Neuronal stem cell (in vitro differentiated cells): ENCODE measurements around the gene ZNF337.
A peak's percentile ranks its signal among the peaks of the same experiment; 100 is the strongest.

Experiments
- DNase-seq: peaks from one replicate; pipeline ENCODE4 v3.0.0-alpha.2; 2013; ENCODE audit warnings: low spot score
- H2AFZ ChIP-seq: one replicate; pipeline ENCODE4 v1.6.1; 2013; ENCODE audit warnings: mild to moderate bottlenecking, low read length, inconsistent platforms
- H2AK5ac ChIP-seq: 2 replicates; pipeline ENCODE4 v1.6.1; 2013; ENCODE audit warnings: low read depth, mild to moderate bottlenecking, inconsistent platforms, low read length, moderate library complexity, mixed read lengths
- H2BK120ac ChIP-seq: 2 replicates; pipeline ENCODE4 v1.6.1; 2013; ENCODE audit warnings: low read depth, mild to moderate bottlenecking, inconsistent platforms, low read length, moderate library complexity, mixed read lengths
- H2BK12ac ChIP-seq: one replicate; pipeline ENCODE4 v1.6.1; 2013; ENCODE audit warnings: low read length, inconsistent platforms
- H2BK15ac ChIP-seq: 2 replicates; pipeline ENCODE4 v1.6.1; 2013; ENCODE audit warnings: mild to moderate bottlenecking, low read length, inconsistent platforms, mixed read lengths
- H2BK5ac ChIP-seq: one replicate; pipeline ENCODE4 v1.6.1; 2013; ENCODE audit warnings: inconsistent platforms, mild to moderate bottlenecking, low read length, moderate library complexity
- H3K14ac ChIP-seq: one replicate; pipeline ENCODE4 v1.6.1; 2013; ENCODE audit warnings: low read length, inconsistent platforms
- H3K18ac ChIP-seq: 2 replicates; pipeline ENCODE4 v1.6.1; 2013; ENCODE audit warnings: low read length, inconsistent platforms
- H3K23ac ChIP-seq: 2 replicates; pipeline ENCODE4 v1.6.1; 2013; ENCODE audit warnings: low read depth, mild to moderate bottlenecking, mixed read lengths, low read length, inconsistent platforms; ENCODE audit not compliant: poor library complexity
- H3K27ac ChIP-seq: replicated peaks from 3 replicates; pipeline ENCODE4 v1.5.1; 2013; ENCODE audit warnings: low read length, inconsistent platforms
- H3K27me3 ChIP-seq, 3 experiments: 2 replicates each; pipeline ENCODE4 v1.6.1; 2013; ENCODE audit warnings: low read length in 3 of 3, mild to moderate bottlenecking in 2 of 3, inconsistent platforms in 1 of 3, low read depth in 1 of 3, mixed read lengths in 1 of 3, moderate library complexity in 1 of 3; ENCODE audit not compliant: control insufficient read depth in 3 of 3, insufficient read depth in 3 of 3
- H3K36me3 ChIP-seq, 2 donors: replicated peaks in 1 of 2; 2 replicates each; pipeline ENCODE4 v1.6.1; 2013; ENCODE audit warnings: low read length in 2 of 2; ENCODE audit not compliant: control insufficient read depth in 2 of 2, insufficient read depth in 2 of 2
- H3K4ac ChIP-seq: 2 replicates; pipeline ENCODE4 v1.6.1; 2013; ENCODE audit warnings: inconsistent platforms, mild to moderate bottlenecking, low read length, moderate library complexity
- H3K4me1 ChIP-seq, 2 donors: 1 replicate in 1 of 2; 2 replicates in 1 of 2; pipeline ENCODE4 v1.6.1; 2013; ENCODE audit warnings: low read length in 2 of 2, low read depth in 1 of 2; ENCODE audit not compliant: control insufficient read depth in 2 of 2, insufficient read depth in 1 of 2
- H3K4me2 ChIP-seq: one replicate; pipeline ENCODE4 v1.6.1; 2013; ENCODE audit warnings: mild to moderate bottlenecking, low read length, inconsistent platforms; ENCODE audit not compliant: insufficient read depth, poor library complexity, severe bottlenecking
- H3K4me3 ChIP-seq, 2 donors: 2 replicates each; pipeline ENCODE4 v1.5.1; 2013; ENCODE audit warnings: low read length in 2 of 2, mild to moderate bottlenecking in 2 of 2, inconsistent platforms in 1 of 2, moderate library complexity in 1 of 2
- H3K79me1 ChIP-seq: one replicate; pipeline ENCODE4 v1.6.1; 2013; ENCODE audit warnings: low read depth, mild to moderate bottlenecking, inconsistent platforms, low read length, moderate library complexity
- H3K9ac ChIP-seq: one replicate; pipeline ENCODE4 v1.6.1; 2013; ENCODE audit warnings: mild to moderate bottlenecking, low read depth, low read length, inconsistent platforms; ENCODE audit not compliant: poor library complexity
- H3K9me3 ChIP-seq, 2 donors: replicated peaks in 1 of 2; 2 replicates each; pipeline versions ENCODE3 to v1.6.1; 2013; ENCODE audit warnings: low read length in 2 of 2, mild to moderate bottlenecking in 2 of 2, inconsistent platforms in 1 of 2, low read depth in 1 of 2, mixed read lengths in 1 of 2, moderate library complexity in 1 of 2; ENCODE audit not compliant: control insufficient read depth in 2 of 2, insufficient read depth in 1 of 2
- H4K8ac ChIP-seq: one replicate; pipeline ENCODE4 v1.6.1; 2013; ENCODE audit warnings: low read depth, mild to moderate bottlenecking, inconsistent platforms, low read length, moderate library complexity
- H4K91ac ChIP-seq: one replicate; pipeline ENCODE4 v1.6.1; 2013; ENCODE audit warnings: low read length, low read depth, mild to moderate bottlenecking, inconsistent platforms; ENCODE audit not compliant: poor library complexity
- WGBS, 2 donors: extraction: QIAGEN DNeasy Blood & Tissue Kit; methylation state at CpG; one replicate each; pipeline ENCODE4 v1.1.7; 2013; ENCODE audit warnings: missing lambda C conversion rate in 2 of 2, mixed read lengths in 1 of 2; ENCODE audit not compliant: insufficient read length in 2 of 2, insufficient replicate concordance in 1 of 2; ENCODE audit errors: extremely low coverage in 2 of 2; 5-methylcytosine and 5-hydroxymethylcytosine counted together

The ZNF337 gene

DNA sequence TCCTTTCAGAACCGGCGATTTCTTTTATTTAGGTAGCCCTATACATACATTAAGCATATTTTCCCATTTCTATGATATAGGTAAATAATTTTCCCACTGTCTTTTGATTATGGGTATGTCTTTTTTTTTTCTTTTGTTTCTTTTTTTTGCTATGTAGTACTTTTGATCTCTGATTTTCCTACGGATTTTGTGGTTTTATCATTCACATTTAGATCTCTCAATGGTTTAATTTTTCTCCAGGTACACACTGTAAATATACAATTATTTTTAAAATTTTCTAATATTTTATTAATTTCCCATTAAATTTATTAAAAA lies 436 bp upstream of the ZNF337 start:
- Histone ChIP-seq H3K27ac (no peak overlapping the region), H3K18ac (no peak overlapping the region), H3K4me2 (peak overlapping the region; percentile 61), H2AFZ (peak overlapping the region; percentile 97), H4K91ac (no peak overlapping the region), H2AK5ac (no peak overlapping the region), H2BK12ac (no peak overlapping the region), H2BK120ac (no peak overlapping the region), H3K4me3 (peak overlapping the region; percentile 89 to 97), H3K4me1 (peaks cover 0 to 2% of the 10 kb centered on the region in 2 donors), H3K27me3 (no peaks in the 10 kb centered on the region), H3K79me1 (peaks cover 3% of the 10 kb centered on the region), H3K9me3 (no peaks in the 10 kb centered on the region), H3K23ac (no peak overlapping the region), H2BK5ac (no peak overlapping the region), H3K36me3 (peaks cover 0 to 20% of the 10 kb centered on the region in 2 donors), H3K4ac (no peak overlapping the region), H3K9ac (no peak overlapping the region), H4K8ac (no peak overlapping the region), H3K14ac (no peak overlapping the region), H2BK15ac (no peak overlapping the region)
- DNase-seq = no peak
- no CpG with 5 or more reads among the region's 3 CpGs for WGBS, 2 donors

DNA sequence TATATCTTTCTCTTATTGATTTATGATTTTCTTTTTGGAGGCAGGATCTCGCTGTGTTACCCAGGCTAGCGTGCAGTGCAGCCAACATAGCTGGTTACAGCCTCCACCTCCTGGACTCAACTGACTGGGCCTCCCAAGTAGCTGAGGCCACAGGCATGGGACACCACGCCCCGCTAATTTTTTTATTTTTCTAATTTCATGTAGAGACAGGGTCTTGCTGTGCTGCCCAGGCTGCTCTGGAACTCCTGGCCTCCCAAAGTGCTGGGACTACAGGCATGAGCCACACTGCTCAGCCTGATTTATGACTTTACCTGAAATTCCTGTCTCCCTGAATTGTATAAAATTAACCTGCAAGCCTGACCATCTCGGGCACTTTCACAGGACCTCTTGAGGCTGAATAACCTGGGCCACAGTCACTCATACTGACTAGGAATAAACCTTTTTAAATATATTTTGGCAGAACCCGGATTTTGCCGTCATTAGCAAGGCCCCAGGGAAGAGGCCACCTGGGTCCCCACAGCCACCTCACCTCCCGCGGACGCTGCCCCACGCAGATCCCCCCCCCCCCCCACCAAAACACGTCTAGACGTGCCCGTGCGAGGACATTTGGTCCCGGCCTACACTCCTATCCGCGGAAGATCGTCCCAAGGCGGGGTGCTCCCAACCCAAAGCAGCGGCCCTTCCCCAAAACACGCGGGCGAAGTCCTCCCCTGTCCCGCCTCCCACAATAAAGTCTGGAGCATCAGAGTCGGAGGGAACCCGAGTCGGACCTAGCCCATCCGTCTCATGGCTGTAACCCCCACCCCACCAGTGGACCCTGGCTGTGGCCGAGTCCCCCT lies 902 bp downstream of the ZNF337 start:
- Histone ChIP-seq H3K9me3 (no peaks in the 10 kb centered on the region), H3K27me3 (no peaks in the 10 kb centered on the region), H3K18ac (peak overlapping the region; percentile 98), H3K4me3 (peak overlapping the region; percentile 89 to 97), H3K4ac (peak overlapping the region; percentile 89), H2BK5ac (peak overlapping the region; percentile 90), H3K27ac (peak overlapping the region; percentile 96), H3K79me1 (peaks cover 3% of the 10 kb centered on the region), H3K4me1 (peaks cover 0 to 2% of the 10 kb centered on the region in 2 donors), H2BK15ac (peak overlapping the region; percentile 85), H2BK120ac (peak overlapping the region; percentile 72), H3K4me2 (peak overlapping the region; percentile 73), H4K91ac (no peak overlapping the region), H2AK5ac (peak overlapping the region; percentile 31), H2BK12ac (no peak overlapping the region), H2AFZ (peak overlapping the region; percentile 97), H4K8ac (no peak overlapping the region), H3K9ac (peak overlapping the region; percentile 89), H3K14ac (peak overlapping the region; percentile 82), H3K36me3 (peaks cover 0 to 30% of the 10 kb centered on the region in 2 donors), H3K23ac (peak overlapping the region; percentile 98)
- WGBS, 2 donors = no CpG with 5 or more reads among the region's 30 CpGs
- peak; percentile 12 for DNase-seq

DNA sequence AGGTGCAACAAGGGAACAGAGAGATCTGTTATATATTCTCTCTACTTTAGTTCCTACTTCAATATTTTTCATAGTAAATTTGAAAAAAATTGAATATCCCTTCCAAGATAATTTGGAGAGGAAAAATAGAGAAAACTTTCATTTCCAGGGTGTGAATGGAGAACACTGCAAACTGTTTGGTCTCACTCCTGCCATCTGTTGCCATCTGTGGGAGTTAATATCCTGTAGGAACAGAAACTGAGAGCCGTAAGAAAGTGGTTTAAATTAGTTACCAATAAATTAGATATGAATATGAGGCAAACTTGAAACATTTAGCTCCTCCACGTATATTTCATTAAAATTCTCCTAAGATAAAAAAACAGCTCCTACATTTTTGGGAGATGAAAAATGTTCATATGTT lies 4.2 kb downstream of the ZNF337 start:
- Histone ChIP-seq H2BK15ac (no peak overlapping the region), H3K4me3 (no peak overlapping the region), H3K79me1 (peaks cover 3% of the 10 kb centered on the region), H4K91ac (no peak overlapping the region), H3K27ac (no peak overlapping the region), H2BK120ac (no peak overlapping the region), H3K36me3 (peaks cover 0 to 50% of the 10 kb centered on the region in 2 donors), H3K18ac (no peak overlapping the region), H2AFZ (no peak overlapping the region), H3K4me2 (no peak overlapping the region), H3K4me1 (peaks cover 0 to 2% of the 10 kb centered on the region in 2 donors), H3K23ac (no peak overlapping the region), H3K27me3 (no peaks in the 10 kb centered on the region), H3K14ac (no peak overlapping the region), H2AK5ac (no peak overlapping the region), H2BK5ac (no peak overlapping the region), H3K9me3 (no peaks in the 10 kb centered on the region), H2BK12ac (no peak overlapping the region), H3K4ac (no peak overlapping the region), H3K9ac (no peak overlapping the region), H4K8ac (no peak overlapping the region)
- no CpG with 5 or more reads among the region's 2 CpGs for WGBS, 2 donors
- DNase-seq = no peak

DNA sequence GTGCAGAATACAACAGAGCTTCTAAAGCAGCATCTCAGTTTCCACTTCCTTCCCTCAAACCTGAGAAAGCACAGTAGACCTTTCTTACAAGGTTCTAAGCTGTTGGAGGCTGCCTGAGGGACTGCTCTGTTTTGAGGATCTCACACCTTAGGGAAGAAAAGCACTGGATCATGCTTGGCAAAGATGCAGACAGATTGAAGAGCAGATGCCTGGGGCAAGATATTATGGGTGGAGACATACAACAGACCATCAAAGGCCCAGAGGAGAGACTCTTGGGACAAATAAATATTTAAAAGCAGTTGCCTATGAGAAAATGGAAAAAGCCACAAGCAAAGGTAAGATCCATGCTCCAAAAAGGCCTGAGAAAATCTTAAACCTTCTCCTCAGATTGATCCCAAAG lies 6.2 kb downstream of the ZNF337 start:
- Histone ChIP-seq H3K9ac (no peak overlapping the region), H2BK5ac (no peak overlapping the region), H2BK12ac (no peak overlapping the region), H2BK15ac (no peak overlapping the region), H3K36me3 (peaks cover 9 to 61% of the 10 kb centered on the region in 2 donors), H3K9me3 (no peaks in the 10 kb centered on the region), H3K14ac (no peak overlapping the region), H2BK120ac (no peak overlapping the region), H3K4me1 (peaks cover 0 to 1% of the 10 kb centered on the region in 2 donors), H3K4me2 (no peak overlapping the region), H3K4me3 (no peak overlapping the region), H2AFZ (no peak overlapping the region), H3K23ac (no peak overlapping the region), H3K27me3 (no peaks in the 10 kb centered on the region), H4K8ac (no peak overlapping the region), H3K79me1 (no peaks in the 10 kb centered on the region), H3K27ac (no peak overlapping the region), H2AK5ac (no peak overlapping the region), H3K4ac (no peak overlapping the region), H4K91ac (no peak overlapping the region), H3K18ac (no peak overlapping the region)
- no peak for DNase-seq
